Measurements from ENCODE around the gene OR4D10.

Gene OR4D10

DNA sequence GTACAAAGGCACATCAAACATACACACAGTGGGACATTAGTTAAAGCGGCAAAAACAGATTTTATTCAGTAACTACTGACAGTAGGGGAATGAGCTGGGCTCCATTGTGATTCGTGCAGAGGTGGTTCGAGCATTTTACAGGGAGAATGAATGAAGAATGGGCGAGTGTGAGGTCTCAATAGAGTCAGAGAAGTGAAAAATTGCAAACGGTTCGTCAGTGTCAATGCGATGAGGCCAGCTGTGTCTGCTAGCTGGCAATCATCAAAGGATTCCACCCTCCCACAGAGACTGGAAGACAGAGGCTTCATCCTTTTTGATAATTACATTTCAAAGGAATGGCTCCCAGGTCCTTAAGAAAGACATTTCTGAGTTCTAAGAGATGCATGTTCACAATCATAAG is 55.6 kb downstream of the OR4D10 start:
- TF ChIP-seq CTCF (conservative IDR thresholded peaks at IDR 0.05) (no peak), ZFX (IDR thresholded peaks at IDR 0.05) (no peak)
- no peak overlapping the region for H3K27ac ChIP-seq
